Measurements from ENCODE around the gene DHX16.
A peak's percentile ranks its signal among the peaks of the same experiment; 100 is the strongest.

Gene DHX16

DNA sequence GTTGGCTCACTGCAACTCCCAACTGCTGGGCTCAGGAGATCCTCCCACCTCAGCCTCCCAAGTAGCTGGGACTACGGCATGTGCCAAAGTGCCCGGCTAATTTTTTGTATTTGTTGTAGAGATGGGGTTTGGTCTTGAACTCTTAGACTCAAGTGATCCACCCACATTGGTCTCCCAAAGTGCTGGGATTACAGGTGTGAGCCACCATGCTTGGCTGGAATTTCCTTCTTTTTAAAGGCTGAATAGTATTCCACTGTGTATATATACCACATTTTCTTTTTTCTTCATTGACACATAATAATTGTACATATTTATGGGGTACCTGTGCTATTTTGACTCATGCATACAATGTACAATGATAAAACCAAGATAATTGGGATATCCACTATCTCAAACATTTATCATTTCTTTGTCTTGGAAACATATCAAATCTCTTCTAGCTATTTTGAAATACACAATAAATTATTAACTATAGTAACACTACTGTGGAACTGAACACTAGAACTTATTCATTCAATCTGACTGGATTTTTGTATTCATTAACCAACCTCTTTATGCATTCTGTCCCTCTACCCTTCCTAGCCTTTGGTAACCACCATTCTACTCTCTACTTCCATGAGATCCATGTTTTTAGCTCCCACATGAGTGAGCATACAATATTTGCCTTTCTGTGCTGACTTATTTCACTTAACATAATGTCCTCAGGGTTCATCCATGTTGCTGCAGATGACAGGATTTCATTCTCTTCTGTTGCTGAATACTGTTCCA, 36.5 kb upstream of the DHX16 start:
- Mint-ChIP-seq H3K27ac (no peak overlapping the region), H3K4me3 (no peak overlapping the region), H3K36me3 (ENCODE audit: low read depth) (peaks cover 93% of the 10 kb centered on the region), H3K4me1 (ENCODE audit: low read depth) (peaks cover 11% of the 10 kb centered on the region), H3K9me3 (no peaks in the 10 kb centered on the region), H3K27me3 (no peaks in the 10 kb centered on the region)
- no peak for DNase-seq

DNA sequence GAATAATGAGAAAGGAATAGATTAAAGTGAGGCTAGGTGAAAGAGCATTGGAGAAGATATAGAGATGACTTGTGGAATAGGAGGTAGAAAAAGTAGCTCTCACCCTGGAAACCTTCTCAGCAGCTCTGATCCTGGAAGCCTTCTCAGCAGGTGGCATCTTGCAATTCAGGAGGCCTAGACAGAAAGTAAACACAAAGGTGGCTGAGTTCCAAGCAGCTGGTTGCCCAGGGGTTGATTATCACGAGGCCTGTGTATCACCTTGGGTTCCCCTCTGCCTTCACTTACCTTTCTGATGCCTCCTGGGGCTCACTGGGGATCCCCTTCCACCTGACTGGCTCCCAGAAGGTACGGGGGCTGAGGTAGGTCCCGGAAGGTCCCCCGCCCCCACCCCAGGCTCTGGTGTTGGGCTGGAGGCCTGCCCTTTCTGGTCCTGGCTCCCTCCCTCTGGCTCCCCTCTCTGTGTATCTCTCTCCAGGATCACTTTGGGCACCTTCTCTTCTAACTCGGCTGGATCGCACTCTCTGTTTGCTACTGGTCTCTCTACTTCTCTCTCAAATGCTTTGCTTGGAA, 34.6 kb upstream of the DHX16 start:
- no peaks in the 10 kb centered on the region for H3K9me3 Mint-ChIP-seq
- no peaks in the 10 kb centered on the region for H3K27me3 Mint-ChIP-seq
- no peak overlapping the region for H3K4me3 Mint-ChIP-seq
- H3K4me1 Mint-ChIP-seq (ENCODE audit: low read depth): peaks cover 8% of the 10 kb centered on the region
- no peak overlapping the region for H3K27ac Mint-ChIP-seq
- DNase-seq: no peak
- H3K36me3 Mint-ChIP-seq (ENCODE audit: low read depth): peaks cover 93% of the 10 kb centered on the region

DNA sequence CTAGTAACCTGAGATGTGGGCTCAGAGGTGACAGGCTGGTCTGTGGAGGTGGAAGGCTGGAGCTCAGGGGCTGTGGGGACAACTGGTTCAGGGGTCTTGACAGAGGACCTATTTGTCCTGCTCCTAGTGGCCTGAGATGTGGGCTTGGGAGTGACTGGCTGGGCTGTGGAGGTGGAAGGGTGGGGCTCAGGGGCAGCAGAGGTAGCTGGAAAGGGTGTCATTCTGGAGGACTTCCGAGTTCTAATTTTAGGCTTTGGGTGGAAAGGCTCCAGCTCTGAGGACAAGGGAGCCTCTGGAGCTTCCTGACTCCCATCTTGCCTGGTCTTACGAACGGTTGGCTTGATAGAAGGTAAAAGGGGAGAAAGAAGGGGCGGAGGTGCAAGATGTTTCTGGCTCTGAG, 32.8 kb upstream of the DHX16 start:
- H3K27ac Mint-ChIP-seq: peak overlapping the region; percentile 12
- peaks cover 83% of the 10 kb centered on the region for H3K36me3 Mint-ChIP-seq (ENCODE audit: low read depth)

DNA sequence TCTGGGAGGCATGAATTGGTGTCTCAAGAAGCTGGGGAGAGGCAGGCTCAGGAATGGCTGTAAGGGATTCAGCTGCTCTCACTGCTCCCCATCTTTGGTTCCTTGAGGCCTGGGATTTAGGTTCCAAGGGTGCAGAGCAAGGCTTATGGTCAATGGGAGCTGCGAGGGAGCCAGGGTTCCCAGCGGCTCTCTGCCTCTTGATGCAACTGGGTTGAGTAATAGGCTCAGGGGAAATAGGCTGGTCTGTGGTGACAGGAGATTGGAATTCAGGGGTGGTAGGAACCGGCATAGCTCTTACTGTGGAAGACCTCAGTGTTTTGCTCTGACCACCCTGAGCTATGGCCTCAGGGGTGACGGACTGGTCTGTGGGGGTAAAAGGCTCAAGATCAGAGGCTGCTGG, 31.0 kb upstream of the DHX16 start:
- Mint-ChIP-seq H3K9me3 (no peaks in the 10 kb centered on the region), H3K4me3 (no peak overlapping the region), H3K4me1 (ENCODE audit: low read depth) (no peaks in the 10 kb centered on the region), H3K36me3 (ENCODE audit: low read depth) (peaks cover 81% of the 10 kb centered on the region), H3K27me3 (no peaks in the 10 kb centered on the region), H3K27ac (no peak overlapping the region)
- DNase-seq: no peak

More for the DNA sequence above, 32.8 kb upstream of the DHX16 start:
- H3K4me1 Mint-ChIP-seq (ENCODE audit: low read depth): no peaks in the 10 kb centered on the region
- no peaks in the 10 kb centered on the region for H3K27me3 Mint-ChIP-seq
- no peak overlapping the region for H3K4me3 Mint-ChIP-seq
- no peak for DNase-seq
- H3K9me3 Mint-ChIP-seq: no peaks in the 10 kb centered on the region

DNA sequence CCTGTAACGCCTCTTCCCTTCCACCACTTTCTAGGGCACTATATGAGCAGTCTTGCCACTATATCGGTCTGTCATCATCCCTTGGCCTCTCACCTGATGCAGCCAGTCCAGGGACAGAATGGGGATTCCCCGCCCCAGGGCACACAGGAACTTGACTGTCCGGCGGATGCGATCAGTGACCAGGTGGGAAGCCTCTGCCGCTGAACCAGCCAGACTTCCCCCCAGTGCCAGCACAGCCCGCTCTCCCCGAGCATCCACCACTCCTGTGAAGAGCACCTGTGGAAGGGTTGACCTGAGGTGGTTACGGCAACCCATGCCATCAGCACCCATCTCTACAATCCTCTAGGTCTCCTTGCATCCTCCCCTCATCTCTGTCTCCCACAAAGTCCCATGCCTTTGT, 30.2 kb upstream of the DHX16 start:
- H3K27me3 Mint-ChIP-seq: no peaks in the 10 kb centered on the region

DNA sequence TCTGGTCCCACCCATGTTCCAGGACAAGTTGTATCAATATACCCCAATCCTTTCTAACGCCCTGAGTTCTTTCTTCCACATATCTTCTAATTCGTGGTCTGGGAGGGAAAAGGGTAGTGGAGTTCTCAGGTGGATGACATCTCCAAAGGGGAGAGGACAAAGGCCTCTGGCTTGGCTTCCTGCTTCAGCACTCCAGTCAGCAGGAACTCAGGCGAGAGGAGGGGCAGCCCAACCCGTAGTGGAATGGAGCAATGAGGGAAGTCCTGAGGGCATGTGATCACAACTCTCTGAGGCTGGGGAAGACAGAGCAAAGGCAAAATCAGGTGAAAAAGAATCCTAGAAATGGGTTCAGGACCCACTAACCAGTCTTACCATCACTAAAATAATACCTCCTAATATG, 27.5 kb upstream of the DHX16 start:
- no peak overlapping the region for H3K27ac Mint-ChIP-seq
- H3K4me3 Mint-ChIP-seq: no peak overlapping the region
- no peaks in the 10 kb centered on the region for H3K9me3 Mint-ChIP-seq
- no peaks in the 10 kb centered on the region for H3K4me1 Mint-ChIP-seq (ENCODE audit: low read depth)
- no peaks in the 10 kb centered on the region for H3K27me3 Mint-ChIP-seq
- peaks cover 50% of the 10 kb centered on the region for H3K36me3 Mint-ChIP-seq (ENCODE audit: low read depth)
- no peak for DNase-seq

More for the DNA sequence above, 30.2 kb upstream of the DHX16 start:
- Mint-ChIP-seq H3K27ac (no peak overlapping the region), H3K36me3 (ENCODE audit: low read depth) (peaks cover 73% of the 10 kb centered on the region), H3K9me3 (no peaks in the 10 kb centered on the region), H3K4me3 (no peak overlapping the region), H3K4me1 (ENCODE audit: low read depth) (no peaks in the 10 kb centered on the region)
- DNase-seq: no peak

DNA sequence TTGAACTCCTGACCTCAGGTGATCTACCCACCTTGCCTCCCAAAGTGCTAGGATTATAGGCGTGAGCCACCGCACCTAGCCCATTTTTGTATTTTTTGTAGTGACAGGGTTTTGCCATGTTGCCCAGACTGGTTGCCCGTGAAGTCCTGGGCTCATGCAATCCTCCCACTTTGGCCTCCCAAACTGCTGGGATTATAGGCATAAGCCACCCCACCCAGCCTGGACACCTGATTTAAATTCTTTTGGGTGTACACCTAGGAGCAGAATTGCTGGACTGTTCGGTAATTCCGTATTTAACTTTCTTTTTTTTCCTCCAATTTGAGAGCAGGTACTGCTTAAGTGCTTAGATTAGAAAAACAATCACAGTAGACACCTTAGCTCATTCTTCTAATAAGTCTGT, 23.6 kb upstream of the DHX16 start:
- H3K4me3 Mint-ChIP-seq: no peak overlapping the region
- H3K9me3 Mint-ChIP-seq: no peaks in the 10 kb centered on the region
- peaks cover 15% of the 10 kb centered on the region for H3K36me3 Mint-ChIP-seq (ENCODE audit: low read depth)
- no peak overlapping the region for H3K27ac Mint-ChIP-seq
- peaks cover 5% of the 10 kb centered on the region for H3K4me1 Mint-ChIP-seq (ENCODE audit: low read depth)
- no peaks in the 10 kb centered on the region for H3K27me3 Mint-ChIP-seq
- DNase-seq: no peak

DNA sequence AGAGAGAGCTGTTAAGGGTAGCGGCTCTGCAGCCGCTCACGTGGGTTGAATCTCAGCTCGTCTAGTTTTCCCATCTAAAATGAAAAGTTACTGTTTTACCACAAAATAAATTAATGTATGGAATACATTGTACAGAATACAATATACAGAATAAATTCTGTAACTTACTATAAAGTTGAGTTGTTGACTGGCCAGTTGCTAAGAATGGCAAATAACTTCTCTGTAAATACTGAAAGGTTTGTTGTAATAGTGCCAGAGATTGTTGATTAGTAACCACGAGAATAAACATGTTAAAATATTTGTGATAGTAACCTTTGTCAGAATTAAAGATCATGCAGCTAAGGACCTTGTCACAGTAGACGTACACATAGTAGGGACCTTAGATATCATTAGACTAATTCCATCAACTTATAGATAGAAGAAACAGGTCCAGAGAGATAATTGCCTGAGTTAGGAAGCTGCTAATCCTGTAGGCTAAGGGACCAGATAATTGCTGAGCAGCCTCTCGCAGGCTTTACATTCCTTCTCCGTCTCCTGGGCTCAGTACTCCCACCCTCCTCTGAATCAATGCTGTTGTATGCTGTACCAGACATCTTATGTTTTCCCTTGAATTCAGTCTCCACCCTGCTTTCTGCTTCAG, 18.5 kb upstream of the DHX16 start:
- H3K4me3 Mint-ChIP-seq: peak overlapping the region; percentile 92
- no peaks in the 10 kb centered on the region for H3K27me3 Mint-ChIP-seq
- H3K27ac Mint-ChIP-seq: peak overlapping the region; percentile 77
- peaks cover 22% of the 10 kb centered on the region for H3K36me3 Mint-ChIP-seq (ENCODE audit: low read depth)
- no peaks in the 10 kb centered on the region for H3K9me3 Mint-ChIP-seq
- DNase-seq: no peak
- peaks cover 43% of the 10 kb centered on the region for H3K4me1 Mint-ChIP-seq (ENCODE audit: low read depth)

DNA sequence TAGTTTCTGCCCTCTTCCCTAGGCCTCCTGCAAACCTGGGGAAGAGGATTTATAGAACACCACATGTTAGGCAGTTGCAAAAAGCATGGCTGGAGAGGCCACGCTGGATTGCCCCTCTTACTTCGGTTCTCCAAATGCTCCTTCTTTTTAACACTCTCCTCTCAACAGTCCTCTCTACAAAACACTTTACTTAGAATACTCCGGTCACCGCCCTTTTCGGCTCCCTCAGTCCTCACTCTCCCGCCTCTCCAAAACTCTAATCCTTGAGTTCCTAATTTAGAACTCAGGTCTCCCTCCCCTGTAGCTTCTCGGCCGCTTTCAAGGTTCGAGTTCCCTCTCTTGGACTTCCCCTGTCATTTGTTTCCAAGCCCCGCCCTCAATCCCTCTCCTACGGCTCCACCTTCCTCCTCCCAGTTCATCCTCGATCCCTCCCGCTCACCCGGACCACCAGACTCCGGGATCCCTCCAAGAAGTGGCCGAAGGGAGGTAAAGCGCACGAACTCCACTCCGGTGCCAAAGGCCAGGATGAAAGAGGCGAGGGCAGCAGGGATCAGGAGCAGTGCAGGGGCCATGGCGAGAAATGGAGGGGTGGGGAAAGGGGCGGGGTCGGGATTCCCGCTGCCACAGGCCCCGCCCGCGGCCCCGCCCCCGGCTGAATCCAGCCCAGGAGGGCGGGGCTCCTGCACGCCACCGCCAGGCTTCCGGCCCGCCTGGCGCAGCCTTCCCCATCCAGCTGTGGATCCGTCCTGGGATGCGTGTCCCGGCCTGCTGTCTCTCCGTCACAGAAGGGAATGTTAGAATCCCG, 17.8 kb upstream of the DHX16 start, which contains the start of gene NRM:
Gene NRM, minus strand, starts transcription at position 582 of the 805 bp plus-strand sequence. Its CDS starts 10 bp downstream, at position 572.
- H3K27me3 Mint-ChIP-seq: no peaks in the 10 kb centered on the region
- peaks cover 43% of the 10 kb centered on the region for H3K4me1 Mint-ChIP-seq (ENCODE audit: low read depth)
- DNase-seq: peak; percentile 88
- no peaks in the 10 kb centered on the region for H3K9me3 Mint-ChIP-seq
- H3K4me3 Mint-ChIP-seq: peak within 1 kb of the TSS; percentile 92
- peak within 1 kb of the TSS; percentile 93 for H3K27ac Mint-ChIP-seq
- H3K36me3 Mint-ChIP-seq (ENCODE audit: low read depth): peaks cover 29% of the 10 kb centered on the region

DNA sequence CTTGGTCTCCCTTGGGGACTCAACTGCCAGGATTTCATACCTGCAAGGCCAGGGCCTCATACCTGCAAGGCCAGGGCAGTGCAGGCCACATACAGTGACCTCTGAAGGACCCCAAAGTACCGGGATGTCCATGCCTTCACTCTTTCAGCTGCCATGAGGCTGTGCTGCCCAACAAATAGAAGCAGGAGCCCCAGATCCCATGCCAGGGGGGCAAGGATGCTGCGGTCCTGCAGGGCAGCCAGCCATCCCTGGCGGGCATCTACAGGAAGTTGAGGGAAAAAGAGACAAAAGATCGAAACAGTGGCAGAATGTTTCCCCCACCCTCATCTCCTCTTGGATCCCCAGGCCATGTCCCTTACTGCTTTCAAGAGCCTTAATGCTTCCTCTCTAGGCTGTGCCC, 17.2 kb upstream of the DHX16 start:
- Mint-ChIP-seq H3K36me3 (ENCODE audit: low read depth) (peaks cover 35% of the 10 kb centered on the region), H3K27ac (peak overlapping the region; percentile 93), H3K9me3 (no peaks in the 10 kb centered on the region), H3K27me3 (no peaks in the 10 kb centered on the region), H3K4me3 (peak overlapping the region; percentile 92), H3K4me1 (ENCODE audit: low read depth) (peaks cover 43% of the 10 kb centered on the region)
- no peak for DNase-seq

DNA sequence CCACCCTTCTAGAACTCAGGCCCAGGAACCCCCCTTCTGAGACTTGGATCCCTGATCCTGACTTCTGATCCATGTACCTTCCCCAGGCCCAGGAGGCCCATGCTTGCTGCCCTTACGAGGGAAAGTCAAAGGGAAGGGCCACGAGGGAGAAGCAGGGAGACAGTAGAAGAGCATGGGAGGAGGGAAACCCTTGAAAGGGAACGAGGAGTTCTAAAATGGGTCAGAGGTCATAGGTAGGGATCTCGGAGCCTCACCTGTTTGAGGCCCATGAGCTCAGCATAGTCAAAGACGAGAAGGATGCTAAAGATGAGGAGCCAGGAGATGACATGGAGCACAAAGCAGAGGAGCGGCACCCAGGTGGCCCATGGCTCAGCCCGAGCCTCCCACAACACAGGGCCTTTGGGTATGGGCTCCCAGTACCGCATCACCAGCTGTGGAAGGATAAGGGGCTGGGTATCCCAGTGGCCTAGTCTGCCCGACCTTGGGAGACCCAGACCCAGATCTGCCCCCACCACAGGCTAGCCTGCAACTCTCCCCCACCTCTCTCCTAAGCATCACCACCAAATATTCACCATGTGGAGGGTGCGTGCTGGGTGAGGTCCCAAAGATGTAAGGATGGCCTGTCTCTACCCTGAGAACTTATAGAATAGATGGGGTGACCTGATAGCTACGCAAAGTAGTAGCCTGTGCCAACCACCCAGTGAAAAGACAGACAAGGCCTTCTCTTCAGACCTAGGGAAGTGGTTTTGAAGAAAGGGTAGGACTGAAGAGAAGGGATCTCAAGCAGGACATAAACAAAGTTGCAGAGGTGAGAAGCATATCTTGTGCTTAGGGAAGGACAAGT, 16.4 kb upstream of the DHX16 start:
- H3K4me1 Mint-ChIP-seq (ENCODE audit: low read depth): peaks cover 43% of the 10 kb centered on the region
- no peak for DNase-seq
- peak overlapping the region; percentile 99 for H3K27ac Mint-ChIP-seq
- H3K9me3 Mint-ChIP-seq: no peaks in the 10 kb centered on the region
- H3K4me3 Mint-ChIP-seq: peak overlapping the region; percentile 92
- no peaks in the 10 kb centered on the region for H3K27me3 Mint-ChIP-seq
- H3K36me3 Mint-ChIP-seq (ENCODE audit: low read depth): peaks cover 42% of the 10 kb centered on the region

DNA sequence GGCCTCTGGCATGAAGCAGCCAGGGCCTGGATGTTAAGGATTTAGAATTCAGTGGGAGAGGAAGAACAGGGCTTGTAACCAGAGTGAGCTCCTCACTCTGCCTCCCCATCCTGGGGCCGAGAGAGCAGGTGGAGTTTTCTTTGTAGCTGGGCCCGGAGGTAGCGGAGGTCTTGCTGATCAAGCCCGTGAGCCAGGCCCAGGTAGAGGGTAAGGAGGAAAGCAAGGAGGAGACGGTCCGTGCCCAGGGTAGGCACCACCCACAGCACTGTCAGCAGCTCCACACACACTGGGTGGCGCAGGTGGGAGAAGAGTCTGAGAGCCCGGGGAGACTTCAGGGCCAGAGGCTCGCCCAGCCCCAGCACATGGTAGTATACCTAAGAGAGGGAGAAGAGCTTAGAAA, 15.8 kb upstream of the DHX16 start:
- Mint-ChIP-seq H3K36me3 (ENCODE audit: low read depth) (peaks cover 48% of the 10 kb centered on the region), H3K4me3 (peak overlapping the region; percentile 94), H3K27me3 (no peaks in the 10 kb centered on the region), H3K27ac (peak overlapping the region; percentile 99), H3K4me1 (ENCODE audit: low read depth) (peaks cover 43% of the 10 kb centered on the region), H3K9me3 (no peaks in the 10 kb centered on the region)
- no peak for DNase-seq

DNA sequence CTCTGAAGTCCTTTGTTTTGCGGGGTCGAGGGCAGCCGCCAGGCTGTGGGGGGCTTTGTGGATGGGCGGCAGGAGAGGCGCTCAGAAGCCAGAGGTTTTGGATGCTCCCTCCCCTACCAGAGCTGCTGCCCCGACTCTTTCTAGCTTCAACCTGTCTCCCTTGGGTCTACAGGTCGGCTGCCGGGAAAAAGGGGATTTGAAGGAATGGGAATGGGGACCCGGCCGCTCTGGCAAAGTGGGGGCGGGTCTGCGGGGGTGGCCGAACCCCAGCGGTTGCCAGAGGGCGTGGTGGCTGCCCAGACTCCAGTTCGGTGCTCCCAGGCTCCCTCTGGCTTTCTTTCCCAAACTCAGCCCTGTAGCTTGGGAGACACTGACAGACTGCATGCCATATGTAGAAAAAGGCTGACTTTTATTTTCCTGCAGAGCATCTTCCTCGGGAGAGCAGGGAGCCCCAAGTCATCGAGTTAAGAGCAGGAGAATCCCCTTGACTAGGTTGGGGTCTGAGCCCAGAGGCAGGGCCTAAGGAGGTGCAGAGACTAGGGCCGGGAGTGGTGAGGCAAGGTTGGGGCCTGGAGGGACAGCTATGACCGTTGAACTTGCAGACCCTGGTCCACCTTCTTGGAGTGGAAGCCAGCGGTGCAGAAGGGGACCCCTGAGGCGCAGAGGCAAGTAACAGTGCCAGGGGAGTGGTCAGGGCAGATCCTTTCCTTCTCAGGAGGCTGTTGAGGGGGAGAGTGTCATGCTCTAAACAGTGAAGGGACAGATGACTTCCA, 15.0 kb upstream of the DHX16 start:
- H3K27ac Mint-ChIP-seq: peak overlapping the region; percentile 99
- peaks cover 56% of the 10 kb centered on the region for H3K36me3 Mint-ChIP-seq (ENCODE audit: low read depth)
- peak overlapping the region; percentile 94 for H3K4me3 Mint-ChIP-seq
- no peak for DNase-seq
- no peaks in the 10 kb centered on the region for H3K9me3 Mint-ChIP-seq
- no peaks in the 10 kb centered on the region for H3K27me3 Mint-ChIP-seq
- H3K4me1 Mint-ChIP-seq (ENCODE audit: low read depth): peaks cover 43% of the 10 kb centered on the region

Data from activated T-cell treated with anti-CD3 and anti-CD28 coated beads, Interleukin-2, amount 50 U/mL, for 24 hours (primary cell).